Renal pelvis (tissue), 4 donors: Measurements from ENCODE around the gene SNAP47. TPM values are rescaled to one million over a fixed set of nuclear protein-coding genes. Genes with fewer than 3 reads are reported as not detected.

Experiments used
- DNase-seq: peaks from one replicate; pipeline ENCODE4 v3.0.0-alpha.2; 2013
- polyA plus RNA-seq, 3 donors: library from polyadenylated mRNA; unstranded; fragments of 120-200 nt; gene quantifications; one replicate each; pipeline ENCODE4 v1.2.1, GENCODE V29; 2013; ENCODE audit not compliant: insufficient read length in 3 of 3

Gene SNAP47
- polyA plus RNA-seq, 3 donors: 44.9 to 46.1 (median 45.1) TPM

DNA sequence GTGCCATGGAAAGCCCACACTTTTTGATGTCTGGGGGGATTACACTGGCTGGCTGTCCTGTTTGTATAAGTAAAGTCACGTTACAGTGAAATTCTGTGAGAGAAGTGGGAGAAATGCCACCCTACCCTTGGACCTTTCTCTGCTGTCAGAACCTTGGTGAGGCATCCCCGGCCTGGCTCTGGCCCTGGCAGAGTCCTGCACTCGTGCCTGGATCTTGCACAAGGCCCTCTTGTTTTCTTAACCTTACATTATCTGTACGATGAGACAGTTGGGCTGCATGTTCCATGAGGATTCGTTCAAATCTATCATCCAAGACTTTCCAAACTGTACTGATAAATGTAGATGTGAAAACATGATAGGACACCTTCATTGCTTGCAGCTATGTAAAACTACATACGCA, 11.4 kb downstream of the SNAP47 start:
- no peak for DNase-seq

DNA sequence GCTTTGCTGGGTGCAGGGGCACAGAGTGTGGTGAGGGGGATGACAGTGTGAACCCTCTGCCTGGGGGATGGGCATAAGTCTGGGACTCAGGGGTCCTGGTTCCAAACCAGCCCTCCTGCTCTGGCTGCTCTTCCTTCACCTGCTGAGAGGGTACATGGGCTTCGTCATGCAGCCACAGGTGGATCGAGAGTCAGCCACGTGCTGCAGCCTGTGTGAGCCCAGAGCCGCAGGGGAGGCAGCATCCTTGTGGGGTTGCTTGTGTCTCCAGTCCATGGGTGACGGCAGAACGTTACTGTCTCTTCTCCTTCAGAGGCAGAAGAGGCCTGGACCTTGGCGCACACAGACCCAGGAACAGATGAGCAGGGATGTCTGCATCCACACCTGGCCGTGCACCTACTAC, 12.1 kb downstream of the SNAP47 start:
- no peak for DNase-seq

DNA sequence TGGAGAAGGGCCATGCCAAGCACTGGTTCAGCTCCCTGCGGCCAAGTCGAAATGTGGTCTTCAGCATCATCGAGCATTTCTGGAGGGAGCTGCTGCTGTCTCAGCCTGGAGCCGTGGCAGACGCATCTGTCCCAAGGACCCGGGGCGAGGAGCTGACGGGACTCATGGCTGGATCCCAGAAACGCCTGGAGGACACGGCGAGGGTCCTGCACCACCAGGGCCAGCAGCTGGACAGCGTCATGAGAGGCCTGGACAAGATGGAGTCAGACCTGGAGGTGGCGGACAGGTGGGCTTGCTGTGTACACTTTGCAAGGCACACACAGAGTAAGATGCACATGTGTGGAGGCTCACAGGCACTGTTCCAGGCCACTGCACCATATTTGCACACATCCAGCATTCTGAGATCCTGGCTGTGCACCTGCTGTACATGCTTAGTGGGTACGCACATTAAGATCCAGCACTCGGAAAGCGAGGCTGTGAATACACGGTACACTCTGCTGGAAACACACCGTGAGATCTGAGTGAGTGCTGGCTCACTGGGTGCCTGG, 12.8 kb downstream of the SNAP47 start:
- no peak for DNase-seq

DNA sequence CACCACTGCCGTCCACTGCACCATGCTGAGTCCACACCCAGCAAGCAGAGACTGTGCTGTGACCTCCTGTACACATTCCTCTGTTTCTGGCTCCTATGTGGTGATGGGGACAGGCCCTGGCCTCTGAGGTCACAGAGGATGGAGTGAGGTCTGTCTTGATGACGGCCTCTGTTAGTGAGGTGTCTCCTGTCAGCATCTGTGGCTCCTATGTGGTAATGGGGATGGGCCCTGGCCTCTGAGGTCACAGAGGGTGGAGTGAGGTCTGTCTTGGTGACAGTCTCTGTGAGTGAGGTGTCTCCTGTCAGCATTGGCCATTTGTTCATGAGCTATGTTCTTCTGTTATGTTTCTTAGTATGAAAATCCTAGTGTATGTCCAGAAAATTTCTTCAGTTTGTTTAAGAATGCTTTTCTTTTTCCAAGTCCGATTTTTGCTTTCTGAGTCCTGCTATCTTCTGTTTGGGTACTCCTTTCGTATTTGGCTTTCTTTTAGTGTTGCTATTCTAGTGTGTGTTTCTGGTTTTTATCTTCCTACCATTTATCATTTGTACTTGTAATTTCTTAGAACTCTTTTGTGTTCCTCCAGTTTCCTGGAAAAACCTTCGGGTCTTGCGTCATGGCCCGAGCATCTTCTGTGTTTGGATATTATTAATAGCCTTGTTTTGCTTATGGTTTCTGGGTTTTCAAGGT, 13.4 kb downstream of the SNAP47 start:
- DNase-seq: no peak

DNA sequence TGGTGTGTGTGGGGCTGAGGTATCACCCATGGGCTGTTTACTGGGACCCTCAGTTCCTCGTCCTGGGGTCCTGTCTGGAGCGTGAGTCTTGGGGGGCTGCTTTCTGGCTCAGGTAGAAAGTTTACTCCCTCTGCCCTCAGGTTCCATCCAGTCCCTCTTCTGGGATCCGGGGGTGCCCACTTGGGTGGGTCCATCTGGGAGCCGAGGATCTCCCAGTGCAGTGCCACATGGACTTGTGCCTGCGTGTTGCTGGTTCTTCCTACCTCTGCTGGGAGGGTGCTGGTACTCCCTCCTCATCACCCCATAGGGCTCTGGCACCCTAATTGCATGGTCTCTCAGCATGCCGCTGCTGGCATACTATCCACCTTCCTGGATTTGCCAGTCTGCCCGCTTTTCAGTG, 14.0 kb downstream of the SNAP47 start:
- no peak for DNase-seq

DNA sequence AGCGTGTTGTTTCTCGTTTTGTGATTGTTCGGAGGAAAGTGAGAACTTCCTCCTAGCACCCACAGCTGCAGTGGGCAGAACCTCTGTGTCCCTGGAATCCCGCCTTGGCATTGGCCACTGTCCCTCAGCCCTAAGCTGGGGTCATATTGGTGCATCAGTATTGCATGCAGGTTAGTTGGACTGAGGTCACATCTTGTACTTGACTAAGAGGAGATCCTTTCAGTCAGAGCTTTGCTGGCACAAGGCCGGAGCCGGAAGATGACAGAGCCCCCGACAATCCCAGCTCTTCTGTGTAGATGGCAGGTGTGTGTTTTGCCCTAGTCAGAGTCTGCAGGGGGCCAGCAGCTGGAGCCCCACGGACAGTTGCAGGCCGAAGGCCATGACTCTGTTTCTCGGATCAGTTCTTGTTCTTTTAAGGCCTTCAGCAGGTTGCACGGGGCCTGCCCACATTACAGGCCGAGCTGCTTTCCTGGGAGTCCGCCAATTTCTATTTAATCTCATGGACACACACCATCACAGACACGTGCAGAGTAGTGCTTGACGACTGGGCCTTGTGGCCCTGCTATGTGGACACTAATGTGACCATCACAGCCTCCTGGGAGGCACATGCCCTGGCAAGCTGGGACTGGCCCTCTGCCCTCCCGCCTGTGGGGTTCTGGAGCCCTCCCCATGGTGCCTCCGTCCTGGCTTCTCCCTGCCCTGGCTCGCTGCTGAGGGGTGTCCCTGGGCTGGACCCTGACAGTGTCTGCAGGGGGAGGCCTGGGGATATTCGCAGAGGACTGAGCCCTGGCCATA, 14.9 kb downstream of the SNAP47 start:
- no peak for DNase-seq

DNA sequence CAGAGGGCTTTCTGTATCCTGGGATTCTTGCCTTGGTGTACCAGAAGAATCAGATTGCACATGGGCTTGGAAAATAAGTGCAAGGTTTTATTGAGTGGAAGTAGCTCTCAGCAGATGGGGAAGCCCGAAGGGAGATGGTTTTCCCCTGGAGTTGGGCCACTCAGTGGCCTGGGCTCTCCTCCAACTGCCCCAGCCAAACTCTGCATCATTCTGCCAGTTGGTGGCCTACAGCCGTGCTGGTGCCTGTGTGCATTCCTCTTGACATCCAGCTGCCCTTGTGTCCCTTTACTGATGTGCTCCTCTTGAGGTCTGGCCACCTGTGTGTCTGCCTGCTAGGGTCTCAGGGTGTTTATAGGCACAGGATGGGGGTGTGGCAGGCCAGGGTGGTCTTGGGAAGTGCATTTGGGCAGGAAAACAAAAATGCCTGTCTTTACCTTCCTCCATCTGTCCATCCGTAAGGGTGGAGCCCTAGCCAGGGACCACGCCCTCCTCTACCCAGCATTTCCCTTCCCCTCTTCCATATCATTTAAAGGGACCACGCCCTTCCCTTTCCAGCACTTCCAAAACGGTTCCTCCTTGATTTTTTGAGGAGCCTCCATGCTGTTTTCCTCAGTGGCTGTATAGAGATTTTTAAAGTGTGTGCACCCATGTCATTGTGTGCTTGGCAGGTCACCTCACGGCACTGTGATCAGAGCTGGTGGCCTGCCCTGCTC, 18.9 kb downstream of the SNAP47 start:
- DNase-seq: no peak

DNA sequence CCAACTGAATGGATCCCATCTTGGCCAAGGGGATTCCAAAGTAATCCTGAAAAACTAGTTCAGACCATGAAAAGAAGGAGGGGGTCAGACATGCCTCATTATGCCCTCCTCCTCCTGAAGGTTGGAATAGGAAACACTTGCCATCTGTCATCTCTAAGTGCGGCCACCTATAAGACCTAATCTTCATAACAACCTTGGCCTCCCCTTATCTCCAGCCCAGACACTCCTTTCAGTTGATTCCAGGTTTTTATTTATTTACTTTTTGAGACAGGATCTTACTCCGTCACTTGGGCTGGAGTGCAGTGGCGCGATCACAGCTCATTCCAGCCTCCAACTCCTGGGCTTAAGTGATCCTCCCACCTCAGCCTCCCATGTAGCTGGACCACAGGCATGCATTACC, 19.7 kb downstream of the SNAP47 start:
- DNase-seq: no peak

DNA sequence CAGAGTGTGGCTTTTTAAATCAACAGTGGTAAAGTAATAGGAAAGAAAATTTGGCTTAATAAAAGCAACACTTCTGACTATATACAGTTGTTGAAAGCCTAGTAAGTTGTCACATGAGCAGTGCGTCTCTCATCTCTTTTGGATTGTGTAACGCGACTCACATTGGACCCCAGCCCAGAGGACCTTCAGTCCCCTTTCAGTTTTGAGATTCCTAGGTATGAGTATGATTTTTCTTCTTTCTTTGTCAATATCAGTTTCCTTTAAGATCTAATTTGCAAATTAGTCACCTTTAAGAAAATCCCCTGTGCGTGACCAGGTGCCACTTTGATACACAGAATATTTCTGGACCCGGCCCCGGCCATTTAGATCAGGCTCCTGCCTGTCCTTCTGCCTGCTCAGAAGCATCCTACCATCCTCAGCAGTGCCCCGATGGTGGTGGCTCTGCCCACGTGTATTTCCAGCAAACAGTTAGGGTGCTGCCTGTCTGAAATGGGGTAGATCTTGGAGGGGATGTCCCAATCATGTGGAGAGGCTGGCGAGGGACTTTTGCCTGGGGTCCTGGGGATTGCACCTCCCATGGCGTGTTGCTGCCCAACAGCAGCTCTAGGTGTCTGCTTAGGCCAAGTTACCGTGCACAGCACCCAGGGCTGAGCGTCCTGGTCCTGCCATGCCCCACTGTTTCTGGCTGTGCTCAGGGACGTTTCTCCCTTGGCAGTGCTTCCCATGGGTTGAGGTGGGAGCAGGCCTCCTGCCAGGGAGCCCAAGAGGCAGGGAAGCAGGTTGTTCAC, 21.1 kb downstream of the SNAP47 start:
- no peak for DNase-seq

DNA sequence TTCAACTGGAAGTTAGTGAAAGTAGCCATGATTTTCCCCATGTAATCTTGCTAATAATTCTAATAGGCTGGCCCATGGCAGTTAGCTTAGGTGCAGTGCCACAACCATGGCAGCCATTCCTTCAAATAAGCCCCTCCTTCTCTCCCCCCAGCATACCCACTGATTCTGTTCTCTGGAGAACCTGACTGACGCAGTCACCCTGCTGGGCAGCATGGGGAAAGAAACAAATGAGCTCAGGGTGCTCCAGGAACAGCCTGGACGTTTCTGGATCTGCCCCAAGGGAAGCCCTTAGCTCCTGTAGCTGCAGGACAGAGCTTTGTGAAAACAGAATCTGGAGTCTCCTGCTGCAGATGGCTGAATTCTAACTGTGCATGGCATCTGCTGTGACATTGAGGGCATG, 22.5 kb downstream of the SNAP47 start:
- no peak for DNase-seq

DNA sequence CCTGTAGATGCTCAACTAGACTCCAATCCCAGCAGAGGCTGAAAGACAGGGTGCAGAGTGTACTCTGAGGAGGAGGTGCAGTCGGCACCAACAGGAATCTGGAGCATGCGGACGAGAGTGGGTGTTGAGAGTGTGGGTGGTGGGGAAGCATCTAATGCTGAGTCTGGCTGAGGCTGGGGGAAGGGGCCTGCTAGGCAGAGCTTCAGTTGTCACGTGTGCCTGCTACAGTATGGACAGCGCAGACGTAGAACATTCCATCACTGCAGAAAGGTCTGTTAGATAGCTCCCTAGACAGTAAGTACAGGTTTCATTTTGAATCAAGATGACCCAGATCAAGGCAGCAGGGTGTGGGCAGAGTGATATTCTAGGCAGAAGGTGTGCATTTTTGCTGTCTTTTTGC, 23.1 kb downstream of the SNAP47 start:
- no peak for DNase-seq

DNA sequence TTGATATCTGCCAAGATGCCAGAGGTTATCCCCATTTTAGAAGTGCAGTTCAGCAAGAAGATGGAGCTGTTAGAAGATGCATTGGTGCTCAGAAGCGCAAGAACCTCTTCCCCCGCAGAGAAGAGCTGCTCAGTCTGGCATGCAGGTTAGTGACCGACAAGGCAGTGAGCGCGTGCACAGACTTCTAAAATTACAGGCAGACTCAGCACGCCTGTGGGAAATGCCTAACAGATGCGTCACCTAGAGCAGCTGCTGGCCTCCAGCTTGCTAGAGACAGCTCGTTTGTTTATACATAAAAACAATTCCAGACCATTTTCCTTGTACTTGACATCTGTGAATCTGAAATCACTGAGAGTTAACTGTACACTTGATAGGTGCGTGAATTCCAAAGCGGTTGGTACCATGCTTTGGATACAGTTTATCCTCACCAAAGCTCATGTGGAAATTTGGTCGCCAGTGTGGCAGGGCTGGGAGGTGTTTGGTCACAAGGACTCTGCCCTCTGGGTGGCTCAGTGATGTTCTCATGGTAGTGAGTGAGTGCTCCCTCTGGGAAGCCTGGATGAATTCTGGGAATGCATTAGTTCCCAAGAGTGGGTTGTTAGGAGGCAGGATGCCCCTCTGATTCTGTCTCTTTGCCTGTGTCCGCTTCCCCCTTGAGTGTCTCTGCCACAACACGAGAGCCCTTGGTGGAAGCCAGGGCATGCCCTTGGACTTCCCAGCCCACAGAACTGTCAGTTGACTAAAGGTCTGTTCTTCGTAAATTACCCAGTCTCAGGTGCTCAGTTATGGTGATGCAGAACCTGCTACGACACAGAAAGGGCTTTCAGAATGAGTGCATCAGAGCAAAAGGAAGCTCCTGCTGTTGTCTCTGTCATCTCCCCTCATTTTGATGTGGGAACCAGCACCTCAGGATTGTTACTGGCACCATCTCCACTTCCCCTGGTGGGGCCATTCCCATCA, 24.4 kb downstream of the SNAP47 start:
- peak; percentile 74 for DNase-seq

DNA sequence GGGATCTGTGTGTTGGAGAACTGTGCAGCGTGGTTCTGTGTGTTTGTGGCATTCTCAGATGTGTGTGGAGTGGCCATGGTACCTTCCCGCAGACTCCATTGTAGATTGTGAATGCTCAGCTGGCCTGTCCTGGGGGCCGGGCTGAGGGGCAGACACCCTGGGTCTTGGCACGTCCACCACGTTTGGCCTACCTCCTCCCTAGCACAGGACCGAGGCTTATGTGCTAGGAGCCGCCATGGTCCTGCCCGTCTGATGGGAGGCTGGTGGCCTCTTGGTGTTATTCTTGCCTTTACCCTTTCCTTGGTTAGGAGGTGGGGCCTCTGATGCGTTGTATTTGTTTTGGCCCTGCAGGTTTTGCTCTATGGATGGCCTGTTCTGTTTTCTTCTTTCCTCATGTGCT, 25.1 kb downstream of the SNAP47 start:
- no peak for DNase-seq

DNA sequence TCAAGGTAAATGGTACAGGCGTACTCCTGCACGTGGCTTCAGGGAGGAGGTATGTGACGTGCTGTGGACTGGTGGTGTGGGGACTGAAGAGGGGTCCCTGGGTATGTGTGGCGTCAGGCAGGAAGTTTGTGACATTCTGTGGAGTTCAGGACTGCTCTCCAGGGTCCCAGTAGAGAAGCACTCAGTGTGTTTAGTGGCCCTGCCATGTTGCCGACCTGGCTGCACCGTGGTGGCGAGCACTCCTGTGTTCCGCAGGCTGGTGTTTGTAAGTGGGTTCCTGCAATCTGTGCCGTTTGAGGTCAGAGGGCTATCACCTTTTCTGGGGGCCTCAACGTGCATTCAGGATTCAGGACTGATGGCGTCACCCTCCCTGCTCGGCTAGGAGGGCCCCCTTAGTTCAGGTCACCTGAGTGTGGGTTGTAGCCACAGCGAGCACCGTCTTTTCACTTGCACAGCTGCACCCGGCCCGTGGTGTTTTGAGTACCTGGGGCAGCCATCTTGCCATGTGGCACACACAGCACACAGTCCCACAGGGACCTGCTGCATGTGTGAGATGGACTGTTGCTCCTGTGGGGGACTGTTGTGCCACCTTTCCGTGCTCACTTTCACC, 26.5 kb downstream of the SNAP47 start:
- DNase-seq: no peak

DNA sequence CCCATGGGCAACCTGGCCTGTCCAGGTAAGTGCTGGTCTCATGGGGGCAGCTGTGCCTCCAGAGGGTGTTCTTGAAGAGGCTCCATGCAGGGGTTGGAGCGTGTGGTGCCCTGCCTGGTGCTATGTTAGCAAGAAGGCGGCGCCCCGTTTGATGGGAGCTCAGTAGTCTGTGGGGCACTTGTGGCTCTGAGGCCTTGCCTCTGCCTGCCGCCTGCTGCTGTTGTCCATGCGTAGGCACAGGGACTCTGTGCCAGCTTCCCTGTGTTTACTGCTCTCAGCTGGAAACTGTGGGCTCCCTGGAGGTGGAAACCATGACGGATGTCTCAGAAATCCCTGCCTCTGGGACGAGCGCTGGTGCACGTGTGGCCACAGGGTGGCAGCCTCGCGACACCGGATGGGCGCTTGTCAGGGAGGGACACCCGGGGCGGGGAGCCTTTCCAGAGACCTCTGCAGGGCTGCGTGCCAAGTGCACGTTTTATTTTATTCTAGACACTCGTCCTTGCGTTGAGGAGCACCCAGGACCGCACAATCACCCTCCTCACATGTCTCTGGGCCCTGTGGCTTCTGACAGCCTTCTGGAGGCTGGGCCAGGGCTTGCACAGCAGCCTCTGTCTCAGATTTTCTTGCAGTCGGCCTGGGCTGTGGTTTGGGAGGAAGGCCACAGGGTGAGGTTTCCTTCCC, 27.1 kb downstream of the SNAP47 start:
- peak; percentile 74 for DNase-seq

DNA sequence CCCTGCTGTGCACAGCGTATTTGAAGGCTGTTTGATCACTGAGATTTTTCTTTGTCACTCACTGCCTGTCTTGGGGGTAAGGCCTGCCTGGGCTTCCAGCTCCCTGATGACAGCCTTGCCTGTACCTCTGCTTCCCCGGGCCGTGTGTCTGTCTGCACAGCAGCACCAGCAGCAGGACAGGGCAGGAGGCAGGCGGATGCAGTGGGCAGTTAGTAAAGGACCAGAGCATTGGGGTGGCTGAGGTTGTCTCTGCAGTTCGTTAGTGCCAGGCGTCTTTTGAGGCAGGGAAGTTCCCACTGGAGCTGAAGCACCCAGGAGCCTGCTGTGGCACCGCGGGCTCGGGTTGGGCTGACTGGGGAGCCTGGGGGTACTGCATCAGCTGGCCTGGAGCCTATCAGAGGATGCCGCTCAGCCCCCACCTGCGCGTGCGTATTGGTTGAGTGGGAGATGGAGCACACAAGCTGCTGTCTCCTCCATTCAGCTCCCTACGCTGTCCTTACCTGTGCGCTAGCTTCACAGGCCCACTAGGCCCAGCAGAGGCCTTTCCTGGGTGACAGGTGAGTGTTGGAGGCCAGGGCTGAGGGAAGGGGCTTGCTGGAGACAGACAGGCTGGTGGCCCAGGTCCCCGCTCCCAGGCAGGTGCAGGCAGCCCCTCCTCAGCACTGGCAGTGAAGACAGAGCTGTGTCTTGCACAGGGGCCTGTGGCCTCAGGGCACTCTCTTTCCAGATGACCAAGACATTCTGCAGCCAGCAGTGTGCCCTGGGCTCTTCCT, 28.2 kb downstream of the SNAP47 start:
- no peak for DNase-seq

DNA sequence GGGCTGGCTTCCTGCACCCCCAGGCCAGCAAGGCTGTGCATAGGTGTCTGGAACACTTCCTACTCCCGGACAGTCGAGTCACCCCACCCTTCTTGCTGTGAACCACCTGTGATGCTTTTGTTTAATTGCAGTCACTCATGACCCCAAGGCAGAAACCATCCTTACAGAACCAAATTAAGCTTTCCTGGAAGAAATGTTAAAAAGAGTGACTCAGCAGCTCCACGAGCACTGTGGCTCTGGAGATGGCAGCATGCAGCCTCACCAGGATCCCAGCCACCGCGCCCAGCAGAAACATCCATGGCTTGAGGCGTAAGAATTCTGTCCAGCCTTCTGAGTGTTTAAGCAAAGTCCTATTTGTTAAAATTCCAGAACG, 28.8 kb downstream of the SNAP47 start:
- DNase-seq: no peak

DNA sequence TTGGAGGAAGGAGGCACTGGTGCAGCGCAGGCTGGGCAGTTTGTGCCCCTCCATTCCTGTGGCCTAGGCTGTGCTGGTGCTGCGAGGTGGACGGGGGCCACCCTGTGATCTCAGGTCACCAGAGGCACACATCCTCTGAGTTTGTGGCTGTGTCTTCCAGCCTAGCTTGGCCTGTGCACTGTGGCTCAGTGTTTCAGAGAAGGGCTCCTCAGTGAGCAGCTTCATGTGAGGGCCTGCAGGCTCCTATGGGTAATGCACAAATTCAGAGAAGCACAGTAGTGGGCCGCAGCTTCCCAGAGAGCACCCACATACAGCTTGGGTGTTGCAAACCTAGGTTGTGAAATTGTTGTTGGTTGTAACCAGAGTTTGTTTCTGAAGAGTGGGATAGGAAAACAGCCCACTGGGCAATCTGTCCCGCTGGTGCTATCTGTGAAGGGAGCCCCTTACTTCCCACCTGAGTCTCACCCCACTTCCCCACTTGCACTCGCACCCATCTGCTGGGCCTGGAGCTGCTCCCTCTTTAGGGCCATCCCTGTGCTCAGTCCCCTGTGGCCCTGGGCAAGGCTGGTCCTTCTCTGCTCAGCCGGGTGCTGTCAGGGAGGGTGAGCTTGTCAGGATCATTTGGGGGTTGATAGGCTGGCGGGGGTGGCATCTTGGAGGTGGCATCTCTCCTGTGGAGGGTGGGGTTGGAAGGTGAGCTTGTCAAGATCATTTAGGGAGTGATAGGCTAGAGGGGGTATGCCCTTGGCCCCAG, 30.2 kb downstream of the SNAP47 start:
- no peak for DNase-seq
